Stimulated activated CD8-positive, alpha-beta memory T cell treated with anti-CD3 and anti-CD28 coated beads, Interleukin-15, amount 100 ng/mL, for 1 hour (primary cell): Measurements from ENCODE around the gene UVRAG.

Experiments
- DNase-seq: peaks from one replicate; pipeline ENCODE4 v3.0.0-alpha.2; 2020; ENCODE audit warnings: low read depth

UVRAG gene

GRCh38 chr11:76167590-76167989 lies 352.6 kb downstream of the UVRAG start:
- no peak for DNase-seq

GRCh38 chr11:76169473-76169896 lies 354.5 kb downstream of the UVRAG start:
- DNase-seq, result no peak

DNA sequence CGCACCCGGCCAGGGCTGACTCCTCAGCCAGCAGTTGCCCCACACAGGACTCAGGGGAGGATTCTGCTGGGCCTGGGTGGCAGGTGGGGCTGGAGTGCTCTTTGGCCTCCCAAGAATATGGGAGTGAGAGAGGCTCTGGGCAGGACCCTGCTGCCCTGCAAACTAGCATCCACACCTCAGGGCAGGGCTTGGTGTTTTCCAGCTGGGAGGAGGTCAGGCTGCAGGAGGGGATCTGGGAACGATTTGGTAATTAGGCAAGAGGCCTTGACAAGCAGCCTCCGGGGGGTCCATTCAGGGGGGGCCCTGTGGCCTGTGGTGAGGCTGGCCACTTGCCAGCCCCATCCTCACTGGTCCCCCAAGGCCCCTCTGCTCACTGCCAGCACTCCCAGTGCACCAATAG lies 355.5 kb downstream of the UVRAG start:
- no peak for DNase-seq

DNA sequence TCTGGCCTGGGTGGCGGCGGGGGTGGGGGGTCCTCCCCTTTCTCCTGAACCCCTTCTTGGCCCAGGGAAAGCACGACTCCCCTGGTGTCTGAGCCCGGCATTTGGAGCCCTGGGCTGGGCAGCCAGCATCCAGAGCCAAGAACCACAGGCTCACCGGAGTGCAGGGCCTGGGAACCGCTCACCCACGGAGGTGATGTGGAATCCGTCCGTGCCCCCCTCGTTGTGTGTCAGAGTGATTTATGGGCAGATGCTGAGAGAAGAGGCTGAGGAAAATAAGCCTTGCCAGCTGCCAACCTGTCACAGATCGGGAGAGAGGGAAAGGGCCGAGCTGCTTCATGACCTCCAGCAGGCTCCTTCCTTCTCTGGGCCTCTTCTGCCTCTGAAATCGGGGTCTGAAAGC lies 357.6 kb downstream of the UVRAG start:
- no peak for DNase-seq

DNA sequence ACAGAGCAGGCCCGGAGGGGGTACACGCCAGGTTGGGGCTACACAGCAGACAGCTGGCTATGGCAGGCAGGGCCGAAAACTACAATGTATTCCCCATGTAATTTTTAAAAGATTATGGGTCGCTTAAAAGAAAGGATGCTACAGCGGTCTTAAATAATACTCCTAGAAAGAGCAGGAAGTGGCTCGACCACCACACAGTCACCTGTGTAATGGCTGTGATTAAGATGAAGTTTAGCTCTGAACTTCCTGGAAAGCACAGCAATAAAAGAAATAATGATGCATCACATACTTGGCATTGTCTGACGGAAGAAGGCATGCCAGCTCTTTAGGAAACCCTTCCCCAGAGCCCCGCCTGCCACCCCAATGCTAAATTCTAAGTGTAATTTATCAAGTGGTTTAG lies 358.7 kb downstream of the UVRAG start:
- no peak for DNase-seq

GRCh38 chr11:76174330-76174729 lies 359.3 kb downstream of the UVRAG start:
- DNase-seq, result no peak

DNA sequence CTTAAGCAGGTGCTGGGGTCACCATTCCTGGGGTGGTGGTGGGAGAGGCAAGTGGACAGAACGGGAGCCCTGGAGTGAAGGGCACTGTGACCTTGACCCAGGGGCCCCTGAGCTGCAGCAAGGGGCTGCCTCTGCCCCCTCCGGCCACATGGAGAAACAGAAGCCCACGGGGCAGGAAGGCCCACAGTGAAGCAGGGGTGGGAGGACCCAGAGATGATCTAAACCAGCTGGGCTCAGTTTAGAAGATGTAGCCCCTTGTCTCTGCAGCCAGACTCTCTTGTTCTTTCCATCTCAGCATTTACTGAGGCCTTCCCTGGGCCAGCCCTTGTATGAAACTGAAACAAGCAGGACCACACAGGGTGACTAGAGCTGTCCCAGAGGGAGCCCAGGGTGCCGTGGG lies 360.8 kb downstream of the UVRAG start:
- no peak for DNase-seq

DNA sequence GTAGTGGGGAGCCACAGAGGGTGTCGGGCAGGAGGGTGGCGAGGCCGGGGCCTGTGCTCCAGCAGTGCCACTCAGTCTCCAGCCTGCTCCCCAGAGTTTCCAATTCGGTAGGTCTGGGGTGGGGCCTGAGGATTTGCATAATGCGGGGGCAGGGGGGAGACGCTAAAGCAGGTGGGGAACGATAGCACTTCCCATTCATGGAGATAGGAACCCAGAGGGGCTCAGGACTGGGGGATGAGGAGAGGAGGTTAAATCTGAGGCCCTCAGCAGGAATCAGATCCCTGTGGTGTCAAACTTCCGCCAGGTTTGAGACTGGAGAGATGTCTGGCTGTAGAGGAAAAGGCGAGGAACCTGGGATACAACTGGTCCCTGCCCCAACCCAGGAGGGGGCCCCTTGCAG lies 361.5 kb downstream of the UVRAG start:
- DNase-seq, result no peak

DNA sequence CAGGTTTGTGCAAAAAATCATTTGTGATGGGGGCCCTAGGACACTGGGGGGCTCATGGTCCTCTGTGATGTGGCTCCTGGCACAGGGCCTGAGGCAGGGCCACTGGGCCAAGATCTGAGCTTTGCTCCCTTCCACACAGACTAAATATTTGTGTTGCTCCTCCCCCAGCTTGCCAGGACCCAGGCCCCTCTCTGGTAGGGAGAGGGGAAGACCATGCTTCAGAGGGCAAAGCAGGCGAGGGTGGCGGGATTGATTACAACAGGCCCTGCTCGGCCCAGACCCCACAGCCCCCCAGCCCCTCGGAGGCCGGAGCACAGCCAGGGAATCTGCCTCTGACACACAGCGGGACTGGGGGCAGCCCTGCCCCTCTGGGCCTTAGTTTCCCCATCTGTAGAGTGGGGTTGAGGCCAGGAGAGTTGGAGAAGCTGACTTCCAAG lies 362.3 kb downstream of the UVRAG start:
- DNase-seq, result no peak

GRCh38 chr11:76179147-76179546 lies 364.1 kb downstream of the UVRAG start:
- no peak for DNase-seq

GRCh38 chr11:76181371-76181770 lies 366.4 kb downstream of the UVRAG start:
- no peak for DNase-seq

DNA sequence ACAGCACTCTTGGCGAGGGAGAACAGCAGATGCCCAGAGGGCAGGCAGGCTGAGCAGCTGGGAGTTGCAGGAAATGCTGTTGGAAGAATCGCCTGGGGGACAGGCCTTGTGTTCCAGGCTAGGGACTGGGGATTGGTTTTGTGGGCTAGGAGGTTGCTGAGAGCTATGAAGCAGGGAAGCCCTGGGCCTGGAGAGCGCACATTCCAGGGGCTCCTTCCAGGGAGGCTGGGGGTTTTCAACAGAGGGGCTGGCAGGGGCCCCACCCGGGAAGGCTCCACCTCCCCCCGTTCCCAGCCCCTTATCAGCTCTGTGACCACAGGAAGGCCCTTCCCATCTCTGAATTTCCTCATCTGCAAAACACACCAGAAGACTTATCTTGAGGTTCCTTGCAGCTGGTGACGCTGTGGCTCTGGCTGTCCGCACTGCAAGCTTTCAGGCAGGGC lies 369.6 kb downstream of the UVRAG start:
- no peak for DNase-seq

DNA sequence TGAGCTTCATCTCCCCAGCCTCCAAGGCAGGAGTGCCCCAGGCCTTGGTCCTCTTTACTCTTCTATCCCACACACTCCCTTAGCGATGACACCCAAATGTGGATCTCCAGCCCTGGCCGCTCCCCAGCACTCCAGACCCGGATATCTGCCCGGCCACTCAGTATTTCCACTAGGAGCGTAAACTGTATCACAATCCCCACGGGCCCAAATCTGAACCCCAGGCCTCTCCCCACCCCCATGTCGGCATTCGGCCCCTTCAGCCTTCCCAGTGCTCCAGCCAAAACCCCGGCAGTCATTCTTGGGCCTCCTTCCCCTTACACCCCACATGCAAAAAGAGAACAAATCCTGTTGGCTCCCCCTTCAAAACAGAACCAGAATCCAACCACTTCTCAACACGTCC lies 370.5 kb downstream of the UVRAG start:
- DNase-seq, result no peak

GRCh38 chr11:76185931-76186401 lies 371.0 kb downstream of the UVRAG start:
- no peak for DNase-seq

DNA sequence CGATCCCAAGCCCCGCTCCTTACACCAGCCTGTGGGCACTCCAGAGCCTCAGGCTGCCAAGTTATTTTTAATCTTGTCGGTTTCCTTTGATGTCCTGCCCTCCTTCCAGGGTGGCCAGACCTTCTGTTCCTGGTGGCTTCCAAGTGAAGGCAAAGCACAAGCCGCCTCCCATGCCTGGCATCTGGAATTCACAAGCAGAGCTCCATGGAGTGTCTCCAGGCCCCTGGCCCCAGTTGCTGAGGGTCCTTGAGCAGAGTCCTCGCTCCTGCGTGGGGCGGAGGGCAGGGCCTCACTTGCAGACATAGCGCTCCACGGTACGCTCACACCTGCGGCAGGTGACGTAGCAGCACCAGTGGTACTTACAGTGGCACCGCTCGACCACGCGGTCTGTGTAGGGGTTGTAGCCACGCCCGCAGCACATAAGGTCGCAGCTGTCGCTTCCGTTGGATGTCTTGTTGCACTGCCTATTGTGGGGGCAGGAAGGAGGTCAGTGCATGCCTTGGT lies 371.8 kb downstream of the UVRAG start:
- DNase-seq, result no peak

- no peak for DNase-seq
Measured at GRCh38 chr11:76188873-76189272, 373.9 kb downstream of the UVRAG start.

GRCh38 chr11:76189682-76190081 lies 374.7 kb downstream of the UVRAG start:
- DNase-seq, result no peak

- DNase-seq, result no peak
Measured at GRCh38 chr11:76190376-76190775, 375.4 kb downstream of the UVRAG start.
